ENCODE data around the gene C16orf92.

C16orf92 gene

GRCh38 chr16:29989111-29989858 is 33.7 kb upstream of the C16orf92 start:
- no peak for DNase-seq

DNA sequence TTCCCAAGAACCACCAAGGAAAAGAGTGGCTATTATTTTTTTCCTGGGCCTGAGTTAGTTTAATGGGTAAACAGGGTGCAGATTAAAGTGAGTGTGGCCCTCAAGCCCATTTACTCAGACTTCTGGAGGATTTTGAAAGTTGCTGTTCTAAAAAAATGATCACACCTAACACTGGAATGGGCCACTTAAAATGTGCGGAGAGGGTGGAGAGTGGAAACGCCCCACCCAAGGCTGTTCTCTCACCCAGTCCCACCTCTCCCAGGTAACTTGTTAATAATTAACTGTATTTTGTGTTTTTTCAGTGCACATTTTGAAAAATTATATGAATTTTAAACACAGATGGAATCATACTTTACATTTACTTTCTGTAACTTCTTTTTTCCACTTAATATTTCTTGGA is 33.0 kb upstream of the C16orf92 start:
- DNase-seq: no peak

- DNase-seq: no peak
Observed at GRCh38 chr16:29990883-29991570, 32.0 kb upstream of the C16orf92 start.

DNA sequence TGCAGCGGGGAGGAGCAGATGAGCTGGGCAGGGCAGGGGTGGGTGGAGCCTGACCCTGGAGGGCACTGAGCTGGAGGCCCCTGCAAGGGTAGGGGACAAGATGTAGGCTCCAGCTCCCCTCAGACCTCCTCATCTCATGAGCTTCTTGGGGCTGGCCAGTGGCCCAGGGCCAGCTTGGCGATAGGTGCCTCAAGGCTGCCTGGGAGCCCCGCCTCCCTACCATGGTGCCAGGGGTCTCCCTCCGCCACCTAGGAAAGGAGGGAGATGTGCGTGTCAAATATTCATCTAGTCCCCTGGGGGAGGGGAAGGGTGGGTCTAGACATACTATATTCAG is 31.5 kb upstream of the C16orf92 start:
- no peak for DNase-seq

DNA sequence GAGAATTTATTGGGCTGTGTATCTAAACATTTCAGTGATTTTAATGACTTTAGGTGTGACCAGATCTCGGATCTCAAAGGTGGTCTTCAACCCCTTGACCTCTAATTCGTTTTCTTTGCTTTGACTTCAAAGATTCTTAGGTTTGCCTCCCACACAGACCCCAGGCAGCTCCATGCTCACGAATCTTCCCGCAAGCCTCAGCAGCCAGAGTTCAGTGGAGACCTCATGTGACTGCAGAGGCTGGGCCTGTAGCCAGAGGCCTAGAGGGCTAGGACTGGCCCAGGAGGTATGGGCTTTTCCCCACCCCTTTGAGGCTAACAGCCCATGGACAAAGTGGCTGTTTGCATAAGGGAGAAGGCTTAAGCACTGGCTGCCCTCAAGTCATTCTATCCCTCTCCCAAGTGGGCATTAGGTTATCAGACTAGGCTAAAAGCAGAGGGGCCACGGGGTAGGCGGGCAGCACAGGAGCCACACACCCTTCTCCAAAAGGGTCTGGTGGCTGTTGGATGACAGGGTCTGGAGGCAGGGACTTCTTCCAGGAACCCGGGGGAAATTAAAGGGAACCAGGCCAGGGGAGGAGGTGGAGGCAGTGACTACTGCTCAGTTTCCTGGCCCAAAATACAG is 30.5 kb upstream of the C16orf92 start:
- DNase-seq: no peak

DNA sequence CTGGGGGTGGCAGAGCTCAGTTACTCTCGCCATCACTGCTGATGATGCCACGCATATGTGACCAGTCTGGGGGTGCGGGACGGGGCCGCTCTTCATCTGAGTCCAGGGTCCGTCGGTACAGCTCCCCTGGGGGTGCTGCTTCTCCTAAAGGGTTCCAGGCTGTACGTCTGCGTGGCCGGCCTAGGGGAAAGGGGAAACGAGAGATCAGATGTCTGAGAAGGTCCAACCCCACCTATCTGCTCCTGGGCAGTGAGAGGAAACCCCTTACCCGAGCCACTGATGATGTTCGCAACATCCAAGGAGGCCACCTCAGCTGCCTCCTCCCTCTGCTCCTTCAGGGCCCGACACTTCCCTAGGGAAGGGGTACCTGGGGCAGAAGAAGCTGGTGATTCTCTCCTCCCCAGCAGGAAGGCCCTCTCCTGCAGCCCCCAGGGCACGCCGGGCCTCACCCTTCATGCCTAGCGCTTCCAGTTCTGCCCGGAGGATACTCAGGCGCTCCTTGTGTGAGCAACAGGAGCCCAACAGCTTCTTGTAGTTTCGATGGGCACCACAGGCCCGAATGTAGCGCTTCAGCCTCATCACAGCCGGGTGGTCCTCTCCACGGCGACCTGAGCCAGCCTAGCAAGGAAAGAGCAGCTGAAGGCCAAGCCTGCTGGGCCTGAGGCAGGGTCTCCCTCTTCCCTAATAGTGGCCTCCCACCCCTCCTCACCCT is 29.7 kb upstream of the C16orf92 start:
- no peak for DNase-seq

GRCh38 chr16:29993903-29994599 is 28.9 kb upstream of the C16orf92 start:
- no peak for DNase-seq

- peak; percentile 74 for DNase-seq
Observed at GRCh38 chr16:29994600-29995323, 28.2 kb upstream of the C16orf92 start.

GRCh38 chr16:29995324-29995910 is 27.6 kb upstream of the C16orf92 start, which contains the start of gene HIRIP3:
HIRIP3 (minus strand) TSS chr16:29995617; CDS start chr16:29995605, 12 bp downstream.
- peak; percentile 84 for DNase-seq

DNA sequence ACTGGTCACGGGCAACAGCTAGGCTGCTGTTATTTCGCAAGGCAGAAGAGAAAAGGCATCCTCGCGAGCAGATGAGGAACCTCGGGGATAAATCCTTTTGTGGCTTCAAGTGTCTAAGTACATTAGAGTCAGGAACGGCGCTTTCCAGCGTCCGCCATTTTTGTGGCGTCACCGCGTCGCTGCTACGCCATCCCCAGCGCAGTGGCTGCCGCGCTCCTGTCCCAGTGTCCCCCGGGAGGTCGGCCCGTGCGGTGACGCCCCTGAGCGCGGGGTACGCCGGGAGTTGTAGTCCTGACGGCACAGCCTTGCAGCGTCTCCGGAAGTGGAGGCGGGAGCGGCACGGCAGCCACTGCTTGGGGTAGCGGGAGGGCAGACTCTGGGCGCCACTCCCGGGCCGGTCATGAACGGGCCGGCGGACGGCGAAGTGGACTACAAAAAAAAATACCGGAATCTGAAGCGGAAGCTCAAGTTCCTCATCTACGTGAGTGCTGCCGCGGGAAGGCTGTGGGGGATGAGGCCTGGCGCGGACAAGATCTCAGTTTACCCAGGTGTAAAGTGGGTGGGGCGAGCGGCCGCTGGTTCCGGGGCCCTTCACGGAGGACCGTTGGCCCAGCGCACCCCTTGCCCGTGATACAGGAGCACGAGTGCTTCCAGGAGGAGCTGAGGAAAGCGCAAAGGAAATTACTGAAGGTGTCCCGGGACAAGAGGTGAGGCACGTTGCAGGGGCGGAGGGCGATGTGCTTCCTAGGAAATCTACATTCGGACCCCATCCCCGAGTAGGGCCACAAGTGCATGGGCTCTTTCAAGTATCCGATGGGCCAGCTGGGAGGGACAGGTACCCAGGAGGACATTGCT is 26.9 kb upstream of the C16orf92 start, which contains the start of gene INO80E:
INO80E (plus strand) TSS at position 331 of the 855 bp plus-strand sequence; CDS start at position 401, 70 bp downstream.
- DNase-seq: peak; percentile 97

GRCh38 chr16:29996766-29997250 is 26.2 kb upstream of the C16orf92 start:
- DNase-seq: no peak

DNA sequence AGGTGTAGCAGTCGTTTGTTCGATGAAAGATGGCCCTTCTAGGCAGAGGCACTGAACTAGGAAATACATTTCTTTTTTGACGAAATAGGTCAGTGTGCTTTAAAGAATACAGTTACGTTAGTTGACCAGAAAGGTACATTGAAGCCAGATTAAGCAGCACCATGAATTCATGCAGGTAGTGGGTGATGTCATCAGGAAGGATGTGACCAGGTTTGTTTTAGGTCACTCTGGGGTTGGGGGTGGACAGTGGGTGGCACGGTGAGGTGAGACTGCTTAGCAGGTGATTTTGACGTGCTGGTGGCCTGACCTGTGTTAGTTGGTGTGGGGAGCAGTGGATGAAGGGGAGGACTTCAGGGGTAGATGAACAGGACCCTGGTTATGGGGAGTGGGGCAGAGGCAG is 23.4 kb upstream of the C16orf92 start:
- DNase-seq: no peak

DNA sequence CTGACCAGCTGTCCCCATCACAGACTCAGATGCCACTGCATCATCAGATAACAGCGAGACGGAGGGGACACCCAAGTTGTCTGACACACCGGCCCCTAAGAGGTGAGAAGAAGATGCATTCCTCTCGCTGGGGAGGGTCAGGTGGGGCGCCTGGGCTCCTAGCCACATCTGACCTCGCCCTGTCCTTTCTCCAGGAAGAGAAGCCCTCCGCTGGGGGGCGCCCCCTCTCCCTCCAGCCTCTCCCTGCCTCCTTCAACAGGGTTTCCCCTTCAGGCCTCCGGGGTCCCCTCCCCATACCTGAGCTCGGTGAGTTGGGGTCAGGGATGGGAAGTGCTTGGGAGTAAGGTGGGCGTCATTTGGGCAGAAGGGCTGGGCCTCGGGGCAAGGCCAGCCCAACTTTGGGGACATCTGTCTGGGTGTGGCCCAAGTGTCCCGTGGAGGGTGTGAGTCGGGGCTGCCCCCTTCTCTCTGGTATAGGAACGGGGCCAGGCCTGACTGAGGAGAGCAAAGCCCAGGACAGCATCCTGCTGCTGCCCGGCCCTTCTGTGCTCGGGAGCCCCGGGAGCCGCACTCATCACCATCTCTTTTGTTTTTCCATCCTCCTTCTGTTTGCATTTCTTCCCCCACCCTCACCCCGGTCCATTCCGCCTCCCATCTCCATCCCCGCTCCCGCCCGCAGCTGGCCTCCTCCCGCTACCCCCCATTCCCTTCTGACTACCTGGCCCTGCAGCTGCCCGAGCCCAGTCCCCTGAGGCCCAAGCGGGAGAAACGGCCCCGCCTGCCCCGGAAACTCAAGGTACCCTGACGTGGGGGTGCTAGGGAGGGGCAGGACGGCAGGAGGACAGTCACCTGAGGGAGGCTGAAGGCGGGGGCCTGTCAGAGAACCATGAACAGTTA is 22.0 kb upstream of the C16orf92 start:
- no peak for DNase-seq

DNA sequence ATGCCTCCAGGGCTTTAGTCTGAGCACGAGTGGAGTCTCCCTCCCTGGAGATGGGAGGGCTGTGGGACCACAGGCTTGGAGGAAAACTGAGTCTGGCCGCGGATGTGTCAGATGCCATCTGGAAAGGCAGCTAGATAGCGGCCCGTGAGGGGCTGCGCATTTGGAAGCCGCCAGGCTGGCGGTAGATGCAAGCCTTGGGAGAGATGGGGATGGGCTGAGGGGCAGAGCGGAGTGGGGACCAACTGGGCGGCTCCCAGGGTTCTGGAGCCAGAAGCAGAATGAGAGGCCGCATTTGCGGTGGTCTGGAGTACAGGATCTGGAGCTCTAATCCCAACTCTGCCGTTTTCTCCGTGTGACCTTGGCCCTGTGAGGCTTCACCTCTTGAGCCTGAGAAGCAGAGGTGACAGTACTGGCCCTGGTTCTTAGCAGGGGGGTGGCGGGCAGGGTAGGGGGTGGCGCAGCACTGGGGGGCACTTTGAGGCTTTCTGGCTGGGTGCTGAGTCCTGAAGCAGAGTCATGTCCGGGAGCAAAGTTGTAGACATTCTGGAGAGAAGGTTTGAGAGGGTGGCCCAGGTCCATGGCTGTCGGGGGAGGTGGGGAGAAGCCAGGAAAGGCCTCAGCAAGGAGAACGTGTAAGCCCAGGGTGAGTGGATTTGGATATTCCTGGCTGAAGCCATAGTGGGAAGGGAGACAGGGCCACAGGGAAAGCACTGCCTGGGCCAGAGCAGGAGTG is 20.2 kb upstream of the C16orf92 start:
- no peak for DNase-seq

GRCh38 chr16:30003670-30004423 is 19.2 kb upstream of the C16orf92 start:
- DNase-seq: no peak

- no peak for DNase-seq
Observed at GRCh38 chr16:30004424-30004776, 18.6 kb upstream of the C16orf92 start.

- DNase-seq: no peak
Observed at GRCh38 chr16:30004811-30005242, 18.2 kb upstream of the C16orf92 start.
